ENCODE data around the gene HOXA10. TPM values are rescaled to one million over a fixed set of nuclear protein-coding genes. Genes with fewer than 3 reads are reported as not detected.

Gene HOXA10
- total RNA-seq, 2 donors from 2014 or later, result not detected

Other genes with a start within 250 kb of the HOXA10 start
- under 1 TPM; 0.60 to 0.72 TPM for gene HOXA1, start 78.3 kb downstream of the HOXA10 start, total RNA-seq
- not detected for gene HOXA2, start 71.6 kb downstream of the HOXA10 start, total RNA-seq
- under 1 TPM in 1 of 2 donors, not detected in 1; 0.26 TPM for gene HOXA4, start 43.6 kb downstream of the HOXA10 start, total RNA-seq
- gene HOXA5, start 30.6 kb downstream of the HOXA10 start, total RNA-seq, result under 1 TPM in 1 of 2 donors, not detected in 1; 0.26 TPM
- not detected for gene HOXA6, start 26.5 kb downstream of the HOXA10 start, total RNA-seq
- not detected for gene HOXA3, start 21.7 kb downstream of the HOXA10 start, total RNA-seq
- not detected for gene HOXA7, start 17.6 kb downstream of the HOXA10 start, total RNA-seq
- gene HOXA9, start 8.8 kb downstream of the HOXA10 start, total RNA-seq, result not detected
- not detected for gene HOXA11, start 10.9 kb upstream of the HOXA10 start, total RNA-seq
- gene HOXA13, start 25.8 kb upstream of the HOXA10 start, total RNA-seq, result not detected
- gene EVX1, start 68.5 kb upstream of the HOXA10 start, total RNA-seq, result under 1 TPM in 1 of 2 donors, not detected in 1; 0.21 TPM

Measured in T-helper 17 cell (primary cell).